Panc1 (cell line): ENCODE results near the gene HACD2. TPM values are rescaled to one million over a fixed set of nuclear protein-coding genes. Genes with fewer than 3 reads are reported as not detected.

Experiments used
- ATAC-seq: fragments of 200-7000 bp; cut with Tn5 transposase; 2 replicates; pipeline ENCODE4 v1.9.1; 2020; ENCODE audit warnings: mild to moderate bottlenecking, moderate library complexity
- BruUV-seq: library from RNA; stranded (reverse); fragments of 400-500 nt; replicated peaks from 2 replicates; lab custom pipeline; 2021; lab: Mats Ljungman, UMichigan
- CTCF ChIA-PET: fragments of 300-600 bp; sonication (Branson Sonifier 250); formaldehyde crosslinking; loops from one replicate; lab custom pipeline; 2022; ENCODE audit warnings: antibody characterized with exemption; lab: Charles Lee
- POLR2A ChIA-PET: fragments of 300-600 bp; sonication (Branson Sonifier 250); formaldehyde crosslinking; loops from one replicate; lab custom pipeline; 2022; ENCODE audit warnings: antibody characterized with exemption; lab: Charles Lee
- DNase-seq: peaks from one replicate; pipeline ENCODE4 v3.0.0-alpha.2; 2010; ENCODE audit warnings: low read depth, low spot score
- H3K27ac ChIP-seq: 2 replicates; pipeline ENCODE4 v1.5.1; 2011; ENCODE audit warnings: mild to moderate bottlenecking, low read length, inconsistent platforms
- H3K27me3 ChIP-seq: fragments of 200-500 bp; sonication (Bioruptor generic); 2 replicates; pipeline ENCODE4 v1.6.0; 2014; ENCODE audit warnings: low read length, inconsistent platforms; ENCODE audit not compliant: control insufficient read depth, insufficient read depth
- H3K36me3 ChIP-seq: fragments of 200-500 bp; sonication (Bioruptor generic); 2 replicates; pipeline ENCODE4 v1.5.1; 2014; ENCODE audit warnings: inconsistent platforms, mild to moderate bottlenecking, low read length, moderate library complexity; ENCODE audit not compliant: control insufficient read depth, insufficient read depth
- H3K4me1 ChIP-seq: 2 replicates; pipeline ENCODE4 v1.5.1; 2011; ENCODE audit warnings: inconsistent platforms, mild to moderate bottlenecking, low read length, moderate library complexity; ENCODE audit not compliant: control insufficient read depth, insufficient read depth
- H3K4me3 ChIP-seq, 2 experiments: 2 replicates each; pipeline ENCODE4 v1.5.1; 2011 to 2012; ENCODE audit warnings: low read depth in 2 of 2, low read length in 2 of 2, mild to moderate bottlenecking in 2 of 2, inconsistent platforms in 1 of 2, moderate library complexity in 1 of 2
- H3K9me3 ChIP-seq: fragments of 200-500 bp; sonication (Bioruptor generic); 2 replicates; pipeline ENCODE4 v1.5.1; 2014; ENCODE audit warnings: low read depth, mild to moderate bottlenecking, inconsistent platforms, low read length, moderate library complexity; ENCODE audit not compliant: control insufficient read depth, insufficient read depth
- CTCF ChIP-seq: fragments of 450-650 bp; IDR thresholded peaks from 2 replicates; pipeline ENCODE4 v1.5.1; 2017; ENCODE audit warnings: mild to moderate bottlenecking
- POLR2AphosphoS5 ChIP-seq: IDR thresholded peaks from 2 replicates; pipeline ENCODE4 v1.6.1; 2012; ENCODE audit warnings: mild to moderate bottlenecking, low read depth, low read length, moderate library complexity
- SIN3A ChIP-seq: IDR thresholded peaks from 2 replicates; pipeline ENCODE4 v1.6.1; 2012; ENCODE audit warnings: low read depth, mild to moderate bottlenecking, low read length, moderate library complexity, borderline replicate concordance; ENCODE audit not compliant: insufficient read depth
- TCF7L2 ChIP-seq: IDR thresholded peaks from 2 replicates; pipeline ENCODE4 v1.6.1; 2011; ENCODE audit warnings: mild to moderate bottlenecking, low read depth, low read length, inconsistent platforms
- in situ Hi-C: cut with HindIII; loops from 2 replicates; pipeline ENCODE4 v1.10.0; 2016; ENCODE audit warnings: low sequenced_read_pairs, low pct_unique_long_range_greater_than_20kb
- intact Hi-C: fragments of 100-400 bp; cut with micrococcal nuclease; formaldehyde crosslinking; loops from one replicate; pipeline ENCODE4 v1.10.0; 2022; ENCODE audit not compliant: unreplicated experiment
- total RNA-seq: library from RNA; stranded (reverse); gene quantifications from one replicate; pipeline ENCODE4 v1.2.1, GENCODE V29; 2021; ENCODE audit not compliant: unreplicated experiment
- TF ChIP-seq, protein P1 (sequence below), 2 experiments: IDR thresholded peaks; 2 replicates each; pipeline ENCODE4 v1.6.1; 2011 to 2012; ENCODE audit warnings: low read depth in 2 of 2, control low read depth in 1 of 2, low read length in 1 of 2, mild to moderate bottlenecking in 1 of 2, moderate library complexity in 1 of 2; ENCODE audit not compliant: insufficient read depth in 1 of 2

Gene HACD2
- total RNA-seq, 1 experiment from 2014 or later = 58.6 TPM

DNA sequence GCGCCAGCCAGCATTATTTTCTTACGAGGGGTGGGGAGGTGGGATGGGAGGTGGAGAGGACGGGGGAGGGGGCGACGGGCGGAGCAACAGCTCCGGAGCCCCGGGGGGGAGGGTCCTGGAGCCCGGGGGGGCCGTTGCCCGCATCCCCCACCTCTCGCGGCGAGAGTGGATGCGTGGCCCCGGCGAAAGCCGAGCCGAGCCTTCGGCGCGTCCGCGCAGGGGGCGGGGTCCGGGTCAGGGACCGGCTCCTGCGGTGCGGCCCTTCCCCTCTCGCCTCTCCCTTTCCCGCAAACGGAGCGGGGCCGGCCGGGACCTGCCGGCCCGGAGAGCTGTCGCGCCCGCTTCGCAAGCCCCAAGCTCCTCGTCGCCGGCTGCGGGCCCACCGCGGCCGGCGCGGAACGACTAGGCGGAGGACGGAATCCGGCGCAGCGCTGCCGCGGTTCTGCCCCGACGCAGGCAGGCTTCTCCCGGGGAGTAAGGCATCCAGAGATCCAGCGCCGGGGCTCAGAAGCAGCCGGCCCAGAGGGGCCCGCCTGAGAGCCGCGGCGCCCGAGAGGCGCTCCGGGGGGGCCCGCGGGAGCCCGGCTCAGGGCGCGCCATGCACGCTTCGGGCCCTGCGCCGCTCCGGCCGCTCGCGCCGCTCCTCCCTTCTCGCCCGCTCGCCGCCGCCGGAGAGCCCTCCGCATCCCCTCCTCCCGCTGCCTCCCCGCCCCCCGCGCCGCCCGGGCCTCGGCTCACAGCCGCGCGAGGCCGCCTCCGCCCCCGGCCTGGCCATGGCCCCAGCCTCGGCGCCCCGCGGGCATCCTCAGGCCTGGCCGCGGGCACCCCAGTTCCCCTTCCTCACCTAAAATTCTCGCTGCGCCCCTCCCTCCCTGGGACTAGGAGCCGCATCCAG is 135.5 kb downstream of the HACD2 start:
- no peak for TF ChIP-seq SIN3A
- no peak for TF ChIP-seq TCF7L2
- no peak for TF ChIP-seq CTCF
- TF ChIP-seq, protein P1, sequence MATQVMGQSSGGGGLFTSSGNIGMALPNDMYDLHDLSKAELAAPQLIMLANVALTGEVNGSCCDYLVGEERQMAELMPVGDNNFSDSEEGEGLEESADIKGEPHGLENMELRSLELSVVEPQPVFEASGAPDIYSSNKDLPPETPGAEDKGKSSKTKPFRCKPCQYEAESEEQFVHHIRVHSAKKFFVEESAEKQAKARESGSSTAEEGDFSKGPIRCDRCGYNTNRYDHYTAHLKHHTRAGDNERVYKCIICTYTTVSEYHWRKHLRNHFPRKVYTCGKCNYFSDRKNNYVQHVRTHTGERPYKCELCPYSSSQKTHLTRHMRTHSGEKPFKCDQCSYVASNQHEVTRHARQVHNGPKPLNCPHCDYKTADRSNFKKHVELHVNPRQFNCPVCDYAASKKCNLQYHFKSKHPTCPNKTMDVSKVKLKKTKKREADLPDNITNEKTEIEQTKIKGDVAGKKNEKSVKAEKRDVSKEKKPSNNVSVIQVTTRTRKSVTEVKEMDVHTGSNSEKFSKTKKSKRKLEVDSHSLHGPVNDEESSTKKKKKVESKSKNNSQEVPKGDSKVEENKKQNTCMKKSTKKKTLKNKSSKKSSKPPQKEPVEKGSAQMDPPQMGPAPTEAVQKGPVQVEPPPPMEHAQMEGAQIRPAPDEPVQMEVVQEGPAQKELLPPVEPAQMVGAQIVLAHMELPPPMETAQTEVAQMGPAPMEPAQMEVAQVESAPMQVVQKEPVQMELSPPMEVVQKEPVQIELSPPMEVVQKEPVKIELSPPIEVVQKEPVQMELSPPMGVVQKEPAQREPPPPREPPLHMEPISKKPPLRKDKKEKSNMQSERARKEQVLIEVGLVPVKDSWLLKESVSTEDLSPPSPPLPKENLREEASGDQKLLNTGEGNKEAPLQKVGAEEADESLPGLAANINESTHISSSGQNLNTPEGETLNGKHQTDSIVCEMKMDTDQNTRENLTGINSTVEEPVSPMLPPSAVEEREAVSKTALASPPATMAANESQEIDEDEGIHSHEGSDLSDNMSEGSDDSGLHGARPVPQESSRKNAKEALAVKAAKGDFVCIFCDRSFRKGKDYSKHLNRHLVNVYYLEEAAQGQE (IDR thresholded peaks at IDR 0.05; ENCODE audit: insufficient read depth in 1 of 2, low read depth in 2 of 2, low read length in 1 of 2) = no peak
- no peak for TF ChIP-seq POLR2AphosphoS5
- POLR2A ChIA-PET = interaction anchor here (0.6 kb wide), 2 partner anchors 89 to 143 kb away, joined by 11 to 13 read pairs; no protein-coding TSS in a partner anchor
- in situ Hi-C loops (no loop called here), intact Hi-C loops (no loop called here)
- Histone ChIP-seq H3K4me3 (peak overlapping the region; percentile 52 to 58), H3K4me1 (no peaks in the 10 kb centered on the region; the same call in 1 of the 2 replicates), H3K36me3 (no peaks in the 10 kb centered on the region), H3K27ac (no peak overlapping the region), H3K9me3 (no peaks in the 10 kb centered on the region), H3K27me3 (peaks cover 29% of the 10 kb centered on the region)
- no TSS peak for BruUV-seq
- CTCF ChIA-PET = interaction anchor here (0.5 to 0.7 kb wide), 5 partner anchors 37 to 770 kb away, joined by 3 to 10 read pairs (median 3); no protein-coding TSS in a partner anchor
- DNase-seq (no peak), ATAC-seq (peak; percentile 77)

DNA sequence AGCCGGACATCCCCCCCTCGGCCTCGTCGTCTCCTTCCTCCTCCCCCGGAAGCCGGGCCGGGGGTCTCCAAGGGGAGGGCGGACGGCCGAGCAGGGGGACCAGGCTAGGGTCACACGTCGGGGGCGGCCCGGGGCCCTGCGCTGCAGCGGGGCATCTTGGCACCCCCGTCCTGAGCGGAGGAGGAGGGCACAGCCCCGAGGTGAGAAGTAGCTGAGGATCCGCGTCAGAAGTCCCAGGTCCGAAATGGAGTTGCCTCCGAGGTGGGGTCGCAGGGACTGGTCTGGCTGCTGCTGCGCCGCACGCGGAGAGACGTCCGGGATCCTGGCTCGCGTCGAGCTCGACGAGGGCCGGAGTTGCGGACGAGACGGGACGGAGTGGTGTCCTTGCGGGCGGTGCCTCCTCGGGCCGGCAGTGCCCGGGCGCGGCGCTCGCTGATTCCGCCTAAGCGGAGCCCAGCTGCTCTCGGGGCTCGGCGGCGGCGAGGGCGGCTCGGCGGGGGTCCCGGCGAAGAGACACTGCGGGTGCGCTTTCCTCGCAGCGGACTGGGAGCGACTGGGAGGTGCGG is 136.2 kb downstream of the HACD2 start, which contains the start of gene ADCY5:
TSS of gene ADCY5 (minus strand) at position 555 of the 566 bp plus-strand sequence. CDS start at position 10, 545 bp downstream.
- DNase-seq (no peak), ATAC-seq (peak; percentile 50)
- in situ Hi-C loops = no loop called here
- no peaks in the 10 kb centered on the region for H3K36me3 ChIP-seq
- H3K27me3 ChIP-seq = peaks cover 30% of the 10 kb centered on the region
- H3K27ac ChIP-seq = no peak within 1 kb of the TSS
- H3K4me3 ChIP-seq = peak within 1 kb of the TSS; percentile 52 to 58
- POLR2A ChIA-PET = interaction anchor here (0.6 kb wide), 2 partner anchors 89 to 143 kb away, joined by 11 to 13 read pairs; no protein-coding TSS in a partner anchor
- intact Hi-C loops = no loop called here
- H3K9me3 ChIP-seq = no peaks in the 10 kb centered on the region
- BruUV-seq = no TSS peak
- no peak for TF ChIP-seq POLR2AphosphoS5
- no peak for TF ChIP-seq CTCF
- no peak for TF ChIP-seq TCF7L2
- CTCF ChIA-PET = interaction anchor here (0.6 to 0.7 kb wide), 4 partner anchors 36 to 505 kb away, joined by 3 to 10 read pairs (median 5); no protein-coding TSS in a partner anchor
- no peaks in the 10 kb centered on the region; the same call in 1 of the 2 replicates for H3K4me1 ChIP-seq
